ENCODE results near the gene TNFRSF13B.
"Not testable (repeated sequence)": the region's sequence is repeated elsewhere in the genome, so short reads cannot be mapped to it uniquely, and the experiment has no call there.

TNFRSF13B gene

GRCh38 chr17:16986391-16986790 lies 14.5 kb upstream of the TNFRSF13B start:
- no peak for DNase-seq

DNA sequence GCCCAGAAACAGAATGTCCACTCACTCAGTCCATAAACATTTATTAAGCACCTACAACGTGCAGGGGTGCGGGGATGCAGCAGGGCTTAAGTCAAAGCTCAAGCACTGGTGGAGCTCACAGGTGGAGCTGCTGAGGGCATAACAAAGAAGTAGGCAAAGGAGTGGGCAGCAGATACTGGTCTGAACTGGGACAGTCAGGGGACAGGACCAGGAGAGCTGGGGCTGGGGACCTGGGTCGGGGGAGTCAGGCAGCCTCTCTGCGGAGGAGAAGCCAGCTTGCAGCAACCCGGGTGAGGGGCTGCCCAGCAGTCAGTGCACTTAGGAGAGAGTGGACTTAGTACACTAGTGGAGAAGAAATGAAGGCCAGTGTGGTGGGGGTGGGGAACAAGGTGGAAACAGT lies 10.0 kb upstream of the TNFRSF13B start:
- no peak for DNase-seq

DNA sequence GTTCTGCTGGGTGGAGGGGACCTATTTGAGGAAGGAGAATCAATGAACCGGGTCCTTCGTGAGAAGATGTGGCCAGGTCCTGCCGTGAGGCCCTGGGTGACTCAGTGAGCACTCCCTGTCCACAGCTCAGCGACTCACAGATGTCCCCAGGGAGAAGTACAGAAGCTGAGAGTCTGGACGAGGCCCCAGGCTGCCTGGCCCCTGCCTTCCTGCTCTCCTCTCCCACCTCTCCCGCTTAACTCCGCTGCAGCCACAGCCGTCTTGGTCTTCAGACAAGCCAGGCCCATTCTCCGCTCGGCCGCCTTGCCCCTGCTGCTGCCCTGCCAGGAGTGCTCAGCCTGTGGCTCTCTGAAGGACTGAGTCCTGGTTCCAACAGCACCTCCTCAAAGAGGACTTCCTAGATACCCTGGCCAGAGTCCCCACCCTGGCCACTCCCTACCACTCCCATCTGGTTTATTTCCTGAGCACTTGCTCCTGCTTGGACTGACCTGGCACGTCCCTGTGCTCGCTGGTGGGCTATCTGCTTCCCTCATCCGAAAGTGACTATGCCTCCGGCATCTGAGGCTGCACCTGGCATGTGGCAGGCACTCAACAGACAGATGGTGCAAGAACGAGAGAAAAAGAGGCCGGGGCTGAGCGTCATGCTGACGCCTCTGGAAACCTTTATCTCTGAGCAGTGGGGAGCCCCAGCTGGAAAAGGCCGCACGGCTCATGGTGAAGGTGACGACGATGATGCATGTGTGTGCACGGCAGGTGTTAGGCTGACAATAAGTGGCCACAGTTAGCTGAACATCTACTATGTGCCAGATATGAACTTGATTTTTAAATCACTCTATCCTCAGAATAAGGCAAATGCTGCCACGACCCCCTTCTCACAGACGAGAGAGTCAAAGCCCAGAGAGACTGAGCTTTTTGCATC lies 9.2 kb upstream of the TNFRSF13B start:
- DNase-seq: no peak

- no peak for DNase-seq
These were observed 8.1 kb upstream of the TNFRSF13B start for GRCh38 chr17:16980061-16980460.

GRCh38 chr17:16979237-16979823 lies 7.4 kb upstream of the TNFRSF13B start:
- not testable (repeated sequence) for DNase-seq

DNA sequence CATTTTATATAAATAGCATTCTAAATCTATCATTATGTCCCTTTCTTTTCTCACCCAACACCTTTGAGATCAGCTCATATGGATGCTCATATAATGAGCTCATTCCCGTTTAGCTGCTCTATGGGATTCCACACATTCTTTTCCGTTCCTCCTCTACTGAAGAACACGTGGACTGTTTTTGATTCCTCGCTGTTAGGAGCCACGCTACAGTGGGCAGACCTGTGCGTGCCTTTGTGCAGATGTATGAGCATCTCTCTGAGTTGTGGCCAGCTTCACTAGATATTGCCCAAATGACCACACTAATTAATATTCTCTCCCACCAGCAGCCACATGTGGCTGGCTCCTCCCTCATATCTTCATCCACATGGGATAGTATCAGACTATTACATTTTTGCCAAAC lies 6.0 kb upstream of the TNFRSF13B start:
- no peak for DNase-seq

- DNase-seq: no peak
These were observed 5.0 kb upstream of the TNFRSF13B start for GRCh38 chr17:16976725-16977550.

GRCh38 chr17:16975744-16976625 lies 4.1 kb upstream of the TNFRSF13B start:
- no peak for DNase-seq

- DNase-seq: no peak
These were observed 3.3 kb upstream of the TNFRSF13B start for GRCh38 chr17:16975277-16975651.

- DNase-seq: no peak
These were observed 2.8 kb upstream of the TNFRSF13B start for GRCh38 chr17:16974569-16975276.

- no peak for DNase-seq
These were observed 2.0 kb upstream of the TNFRSF13B start for GRCh38 chr17:16973760-16974540.

- not testable (repeated sequence) for DNase-seq
These were observed 1.1 kb upstream of the TNFRSF13B start for GRCh38 chr17:16973043-16973442.

GRCh38 chr17:16972346-16972745 lies 428 bp upstream of the TNFRSF13B start:
- DNase-seq: no peak

DNA sequence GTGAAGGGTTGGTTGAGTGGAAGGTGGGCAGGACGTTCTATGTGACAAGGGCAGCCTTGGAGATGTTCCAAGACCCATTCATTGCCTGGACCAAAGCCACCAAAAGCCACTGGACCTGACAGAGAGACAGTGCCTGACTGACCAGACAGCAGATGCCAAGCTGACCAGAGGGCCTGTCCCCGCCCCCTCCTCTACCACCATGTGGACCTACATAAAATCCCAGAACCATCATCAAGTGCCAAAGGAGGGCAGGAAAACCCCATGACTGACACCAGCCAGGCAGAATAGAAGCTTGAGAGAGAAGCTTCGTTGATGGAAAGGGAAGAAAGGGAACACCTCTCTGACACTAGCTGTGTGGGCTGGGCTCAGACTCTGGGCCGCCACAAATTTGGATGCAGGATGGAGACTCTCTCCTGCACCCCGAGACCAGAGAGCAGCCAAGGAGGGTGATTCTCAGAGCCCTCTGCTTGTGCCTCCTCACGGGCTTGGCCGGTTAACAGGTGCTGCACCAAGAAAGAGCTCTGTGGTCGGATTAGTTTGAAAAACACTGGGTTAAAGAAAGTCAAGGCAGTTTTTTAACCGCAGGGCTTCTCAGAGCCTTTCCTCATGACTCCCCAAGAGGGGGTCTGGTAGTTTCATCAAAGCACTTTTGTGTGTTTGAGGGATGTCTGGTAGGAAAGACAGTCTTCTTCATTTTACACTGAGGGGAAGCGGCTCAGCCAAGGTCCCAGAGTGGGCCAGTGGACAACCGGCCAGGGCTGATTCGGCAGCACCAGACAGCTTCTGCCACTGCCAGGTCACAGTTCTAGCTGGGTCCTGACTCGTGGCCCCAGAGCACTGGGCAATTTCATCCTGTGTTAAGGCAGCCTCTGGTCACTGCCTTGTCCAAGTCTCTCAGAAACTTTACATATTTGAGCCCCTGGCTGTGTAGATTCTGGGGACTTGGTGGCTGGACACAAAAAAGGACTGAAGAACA lies 1.7 kb downstream of the TNFRSF13B start:
- DNase-seq: no peak

DNA sequence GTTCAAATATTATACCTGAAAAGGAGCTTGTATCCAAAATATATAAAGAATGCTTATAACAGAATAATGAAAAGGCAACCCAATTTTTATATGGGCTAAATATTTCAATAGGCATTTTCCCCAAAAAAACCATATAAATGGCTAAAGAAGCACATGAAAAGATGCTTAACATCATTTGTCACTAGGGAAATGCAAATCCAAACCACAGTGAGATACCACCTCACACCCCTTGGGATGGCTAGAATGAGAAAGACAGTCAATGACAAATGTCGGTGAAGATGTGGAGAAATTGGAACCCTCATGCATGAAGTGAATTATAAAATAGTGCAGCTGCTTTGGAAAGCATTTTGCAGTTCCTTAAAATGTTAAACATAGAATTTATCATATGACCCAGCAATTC lies 3.1 kb downstream of the TNFRSF13B start:
- no peak for DNase-seq

DNA sequence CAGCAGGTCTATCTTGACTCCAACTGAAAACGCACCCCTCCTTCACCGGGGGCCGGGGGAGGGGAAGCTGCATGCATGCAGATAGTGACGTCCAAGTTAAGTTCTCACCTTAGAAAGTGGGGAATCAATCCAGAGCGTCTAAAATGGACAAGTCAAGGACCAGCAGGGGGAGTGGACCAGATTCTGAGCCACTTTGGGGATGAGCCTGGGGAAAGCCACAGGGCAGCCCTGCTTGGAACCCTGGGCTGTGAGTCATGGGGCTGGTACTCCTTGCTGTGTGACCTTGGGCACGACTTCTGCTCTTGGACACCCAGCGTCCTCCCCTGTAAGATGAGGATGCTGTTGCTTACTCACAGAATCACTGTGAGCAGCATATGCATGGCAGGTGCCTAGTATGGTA lies 9.1 kb downstream of the TNFRSF13B start:
- no peak for DNase-seq

- no peak for DNase-seq
These were observed 10.1 kb downstream of the TNFRSF13B start for GRCh38 chr17:16961792-16962191.

DNA sequence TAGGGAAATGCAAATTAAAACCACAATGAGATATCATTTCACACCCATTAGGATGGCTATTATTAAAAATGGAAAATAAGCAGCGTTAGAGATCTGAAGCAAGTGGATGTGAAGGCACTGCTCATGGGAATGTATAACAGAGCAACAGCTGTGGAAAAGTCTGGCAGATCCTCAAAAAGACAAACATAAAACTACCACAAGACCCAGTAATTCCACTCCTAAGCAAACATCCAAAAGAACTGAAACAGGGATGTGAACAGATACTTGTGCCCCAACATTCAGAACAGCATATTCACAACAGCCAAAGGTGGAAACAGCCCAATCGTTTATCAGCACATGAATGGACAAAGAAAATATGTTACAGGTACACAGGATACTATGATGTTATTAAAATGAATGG lies 10.9 kb downstream of the TNFRSF13B start:
- DNase-seq: not testable (repeated sequence)

GRCh38 chr17:16955011-16955410 lies 16.9 kb downstream of the TNFRSF13B start:
- peak; percentile 33 for DNase-seq

GRCh38 chr17:16954521-16954920 lies 17.4 kb downstream of the TNFRSF13B start:
- DNase-seq: no peak

Measured in NCI-H510A treated with DMSO at 0.1 percent for 48 hours (cell line).